B cell (primary cell): ENCODE data around the gene DDX39B.

Experiments
- CTCF ChIP-seq: fragments of 200-600 bp; IDR thresholded peaks from one replicate; pipeline ENCODE4 v1.8.0; 2022; ENCODE audit warnings: antibody characterized with exemption, mild to moderate bottlenecking
- EZH2 ChIP-seq: IDR thresholded peaks from 2 replicates; pipeline ENCODE4 v1.6.1; 2012; ENCODE audit warnings: borderline replicate concordance, low read depth, mild to moderate bottlenecking, moderate library complexity, low read length; ENCODE audit not compliant: insufficient read depth, poor library complexity, severe bottlenecking

GRCh38 chr6:31531771-31532643 is 9.8 kb downstream of the DDX39B start:
- TF ChIP-seq CTCF (no peak), EZH2 (no peak)
